ENCODE measurements around the gene NAXD.
"Not testable (repeated sequence)": the region's sequence is repeated elsewhere in the genome, so short reads cannot be mapped to it uniquely, and the experiment has no call there.

NAXD gene

DNA sequence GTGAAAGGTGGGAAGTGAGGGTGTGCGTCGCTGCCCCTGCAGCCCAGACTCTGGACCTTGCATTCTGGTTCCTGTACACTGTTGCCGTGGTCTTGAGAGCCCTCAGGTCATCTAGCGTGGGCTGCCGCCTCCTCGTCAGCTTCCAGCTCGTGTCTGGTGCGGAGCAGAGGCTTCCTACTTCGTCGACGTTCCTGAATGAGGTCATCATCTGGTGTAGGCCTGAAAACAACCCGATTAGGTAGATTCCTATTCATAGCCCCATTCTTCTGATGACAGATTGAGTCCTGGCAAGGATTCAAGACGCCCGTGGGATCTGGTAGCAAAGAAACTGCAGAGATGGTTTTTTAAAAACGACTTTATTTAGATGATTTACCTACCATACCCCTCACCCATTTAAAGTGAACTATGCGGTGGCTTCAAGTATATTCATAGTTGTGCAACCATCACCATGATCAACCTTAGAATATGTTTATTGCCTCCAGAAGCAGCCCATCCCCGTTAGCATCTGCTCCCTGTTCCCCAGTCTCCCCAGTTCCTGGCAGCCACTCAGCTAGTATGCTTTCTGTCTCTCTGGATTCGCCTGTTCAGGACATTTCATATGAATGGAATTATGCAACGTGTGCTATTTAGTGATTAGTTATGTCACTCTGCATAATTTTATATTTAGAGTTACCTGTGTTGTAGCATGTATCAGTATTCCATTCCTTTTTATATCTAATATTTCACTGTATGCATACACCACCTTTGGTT lies 13.8 kb downstream of the NAXD start:
- Histone ChIP-seq H3K9ac (ENCODE audit: low read length) (no peak overlapping the region), H3K4me1 (ENCODE audit: low read length) (no peaks in the 10 kb centered on the region), H4K20me1 (ENCODE audit: insufficient read depth, low read length) (no peaks in the 10 kb centered on the region), H3K9me3 (replicated peaks; ENCODE audit: insufficient read depth, low read length) (no peaks in the 10 kb centered on the region), H2AFZ (ENCODE audit: low read length) (no peak overlapping the region), H3K79me2 (ENCODE audit: low read length) (peaks cover 38% of the 10 kb centered on the region), H3K36me3 (replicated peaks; ENCODE audit: insufficient read depth, low read length) (no peaks in the 10 kb centered on the region), H3K4me3 (ENCODE audit: low read length) (no peak overlapping the region), H3K9me2 (replicated peaks; ENCODE audit: insufficient read depth, low read length) (no peaks in the 10 kb centered on the region), H3K27ac (ENCODE audit: low read length) (no peak overlapping the region), H3K4me2 (ENCODE audit: low read depth, low read length) (no peak overlapping the region), H3K27me3 (replicated peaks; ENCODE audit: insufficient read depth, low read length) (no peaks in the 10 kb centered on the region), H3F3A (ENCODE audit: insufficient read depth, low read length) (no peaks in the 10 kb centered on the region)
- no peak for DNase-seq
- no peak for TF ChIP-seq EZH2 (optimal IDR thresholded peaks at IDR 0.05; ENCODE audit: low read depth, low read length)
- TF ChIP-seq EZH2phosphoT487 (IDR thresholded peaks at IDR 0.05; ENCODE audit: low read length) = no peak
- TF ChIP-seq, protein P1, sequence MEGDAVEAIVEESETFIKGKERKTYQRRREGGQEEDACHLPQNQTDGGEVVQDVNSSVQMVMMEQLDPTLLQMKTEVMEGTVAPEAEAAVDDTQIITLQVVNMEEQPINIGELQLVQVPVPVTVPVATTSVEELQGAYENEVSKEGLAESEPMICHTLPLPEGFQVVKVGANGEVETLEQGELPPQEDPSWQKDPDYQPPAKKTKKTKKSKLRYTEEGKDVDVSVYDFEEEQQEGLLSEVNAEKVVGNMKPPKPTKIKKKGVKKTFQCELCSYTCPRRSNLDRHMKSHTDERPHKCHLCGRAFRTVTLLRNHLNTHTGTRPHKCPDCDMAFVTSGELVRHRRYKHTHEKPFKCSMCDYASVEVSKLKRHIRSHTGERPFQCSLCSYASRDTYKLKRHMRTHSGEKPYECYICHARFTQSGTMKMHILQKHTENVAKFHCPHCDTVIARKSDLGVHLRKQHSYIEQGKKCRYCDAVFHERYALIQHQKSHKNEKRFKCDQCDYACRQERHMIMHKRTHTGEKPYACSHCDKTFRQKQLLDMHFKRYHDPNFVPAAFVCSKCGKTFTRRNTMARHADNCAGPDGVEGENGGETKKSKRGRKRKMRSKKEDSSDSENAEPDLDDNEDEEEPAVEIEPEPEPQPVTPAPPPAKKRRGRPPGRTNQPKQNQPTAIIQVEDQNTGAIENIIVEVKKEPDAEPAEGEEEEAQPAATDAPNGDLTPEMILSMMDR (IDR thresholded peaks at IDR 0.05; ENCODE audit: low read length) = no peak

DNA sequence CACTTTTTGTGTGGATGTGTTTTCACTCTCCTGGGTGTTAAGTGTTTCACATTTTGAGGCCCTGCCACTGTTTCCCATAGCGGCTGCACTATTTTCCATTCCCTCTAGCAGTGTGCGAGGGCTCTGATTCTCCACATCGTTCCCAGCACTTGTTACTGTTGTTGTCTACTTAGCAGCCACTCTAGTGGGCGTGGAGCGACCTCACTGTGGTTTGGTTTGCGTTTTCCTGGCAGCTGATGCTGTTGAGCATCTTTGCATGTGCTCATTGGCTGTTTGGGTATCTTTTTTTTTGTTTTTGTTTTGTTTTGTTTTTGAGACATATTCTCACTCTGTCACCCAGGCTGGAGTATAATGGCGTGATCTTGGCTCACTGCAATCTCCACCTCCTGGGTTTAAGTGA lies 14.4 kb downstream of the NAXD start:
- no peaks in the 10 kb centered on the region for H3K9me3 ChIP-seq (replicated peaks; ENCODE audit: insufficient read depth, low read length)
- no peaks in the 10 kb centered on the region for H4K20me1 ChIP-seq (ENCODE audit: insufficient read depth, low read length)
- H3K27me3 ChIP-seq (replicated peaks; ENCODE audit: insufficient read depth, low read length) = no peaks in the 10 kb centered on the region
- no peak overlapping the region for H3K9ac ChIP-seq (ENCODE audit: low read length)
- DNase-seq = no peak
- TF ChIP-seq, protein P1 (IDR thresholded peaks at IDR 0.05; ENCODE audit: low read length) = no peak
- TF ChIP-seq EZH2phosphoT487 (IDR thresholded peaks at IDR 0.05; ENCODE audit: low read length) (no peak), EZH2 (optimal IDR thresholded peaks at IDR 0.05; ENCODE audit: low read depth, low read length) (no peak)
- no peaks in the 10 kb centered on the region for H3K9me2 ChIP-seq (replicated peaks; ENCODE audit: insufficient read depth, low read length)
- no peaks in the 10 kb centered on the region for H3K36me3 ChIP-seq (replicated peaks; ENCODE audit: insufficient read depth, low read length)
- no peak overlapping the region for H3K27ac ChIP-seq (ENCODE audit: low read length)
- H3K4me3 ChIP-seq (ENCODE audit: low read length) = no peak overlapping the region
- H3K4me2 ChIP-seq (ENCODE audit: low read depth, low read length) = no peak overlapping the region
- no peaks in the 10 kb centered on the region for H3F3A ChIP-seq (ENCODE audit: insufficient read depth, low read length)
- no peak overlapping the region for H2AFZ ChIP-seq (ENCODE audit: low read length)
- H3K4me1 ChIP-seq (ENCODE audit: low read length) = no peaks in the 10 kb centered on the region
- H3K79me2 ChIP-seq (ENCODE audit: low read length) = peaks cover 36% of the 10 kb centered on the region

GRCh38 chr13:110630566-110631119 lies 15.3 kb downstream of the NAXD start:
- no peak overlapping the region for H3K9ac ChIP-seq (ENCODE audit: low read length)
- no peak overlapping the region for H3K27ac ChIP-seq (ENCODE audit: low read length)
- H4K20me1 ChIP-seq (ENCODE audit: insufficient read depth, low read length) = no peaks in the 10 kb centered on the region
- no peaks in the 10 kb centered on the region for H3K27me3 ChIP-seq (replicated peaks; ENCODE audit: insufficient read depth, low read length)
- H3K9me3 ChIP-seq (replicated peaks; ENCODE audit: insufficient read depth, low read length) = no peaks in the 10 kb centered on the region
- DNase-seq = no peak
- H3K4me2 ChIP-seq (ENCODE audit: low read depth, low read length) = no peak overlapping the region
- H3K9me2 ChIP-seq (replicated peaks; ENCODE audit: insufficient read depth, low read length) = no peaks in the 10 kb centered on the region
- H3K79me2 ChIP-seq (ENCODE audit: low read length) = peaks cover 27% of the 10 kb centered on the region
- no peak overlapping the region for H2AFZ ChIP-seq (ENCODE audit: low read length)
- no peaks in the 10 kb centered on the region for H3K36me3 ChIP-seq (replicated peaks; ENCODE audit: insufficient read depth, low read length)
- no peak for TF ChIP-seq EZH2phosphoT487 (IDR thresholded peaks at IDR 0.05; ENCODE audit: low read length)
- TF ChIP-seq, protein P1 (IDR thresholded peaks at IDR 0.05; ENCODE audit: low read length) = no peak
- TF ChIP-seq EZH2 (optimal IDR thresholded peaks at IDR 0.05; ENCODE audit: low read depth, low read length) = no peak
- no peaks in the 10 kb centered on the region for H3K4me1 ChIP-seq (ENCODE audit: low read length)
- H3F3A ChIP-seq (ENCODE audit: insufficient read depth, low read length) = no peaks in the 10 kb centered on the region
- no peak overlapping the region for H3K4me3 ChIP-seq (ENCODE audit: low read length)

GRCh38 chr13:110632255-110632654 lies 16.9 kb downstream of the NAXD start:
- peaks cover 23% of the 10 kb centered on the region for H3K79me2 ChIP-seq (ENCODE audit: low read length)
- not testable (repeated sequence) for H3K9ac ChIP-seq (ENCODE audit: low read length); H2AFZ ChIP-seq (ENCODE audit: low read length); H3K27me3 ChIP-seq (replicated peaks; ENCODE audit: insufficient read depth, low read length); H3K4me1 ChIP-seq (ENCODE audit: low read length); H4K20me1 ChIP-seq (ENCODE audit: insufficient read depth, low read length); H3F3A ChIP-seq (ENCODE audit: insufficient read depth, low read length); DNase-seq; H3K9me3 ChIP-seq (replicated peaks; ENCODE audit: insufficient read depth, low read length); H3K4me3 ChIP-seq (ENCODE audit: low read length); H3K36me3 ChIP-seq (replicated peaks; ENCODE audit: insufficient read depth, low read length); H3K27ac ChIP-seq (ENCODE audit: low read length); H3K9me2 ChIP-seq (replicated peaks; ENCODE audit: insufficient read depth, low read length); H3K4me2 ChIP-seq (ENCODE audit: low read depth, low read length)
